Raji (cell line): ENCODE measurements around the gene STOML3.

Experiments used
- POLR2A ChIP-seq: IDR thresholded peaks from 2 replicates; pipeline ENCODE4 v1.6.1; 2011; ENCODE audit warnings: low read depth, low read length, control low read depth; ENCODE audit not compliant: insufficient read depth

STOML3 gene

DNA sequence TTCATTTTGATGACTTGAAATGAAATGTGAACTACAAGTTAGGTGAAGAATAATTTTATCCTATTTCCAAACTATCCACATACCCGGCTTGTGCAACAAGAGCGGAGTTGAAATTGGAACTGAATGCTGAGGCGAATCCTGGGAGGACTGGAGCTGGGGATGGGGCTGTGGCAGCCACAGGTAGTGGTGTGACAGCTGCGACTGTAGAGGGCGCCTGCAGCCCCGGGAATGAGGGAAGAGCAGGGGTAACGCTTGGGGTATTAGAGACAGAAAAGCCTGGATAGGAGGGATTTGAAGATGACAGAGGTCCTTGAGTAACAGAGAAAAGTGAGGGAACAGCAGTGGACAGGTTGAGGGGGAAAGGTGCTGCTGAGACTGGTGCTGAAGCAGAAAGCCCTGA, 22.0 kb upstream of the STOML3 start:
- no peak for TF ChIP-seq POLR2A

- no peak for TF ChIP-seq POLR2A
Measured at GRCh38 chr13:38998739-38999138, 8.1 kb upstream of the STOML3 start.

- no peak for TF ChIP-seq POLR2A
Measured at GRCh38 chr13:38993381-38993780, 2.8 kb upstream of the STOML3 start.

DNA sequence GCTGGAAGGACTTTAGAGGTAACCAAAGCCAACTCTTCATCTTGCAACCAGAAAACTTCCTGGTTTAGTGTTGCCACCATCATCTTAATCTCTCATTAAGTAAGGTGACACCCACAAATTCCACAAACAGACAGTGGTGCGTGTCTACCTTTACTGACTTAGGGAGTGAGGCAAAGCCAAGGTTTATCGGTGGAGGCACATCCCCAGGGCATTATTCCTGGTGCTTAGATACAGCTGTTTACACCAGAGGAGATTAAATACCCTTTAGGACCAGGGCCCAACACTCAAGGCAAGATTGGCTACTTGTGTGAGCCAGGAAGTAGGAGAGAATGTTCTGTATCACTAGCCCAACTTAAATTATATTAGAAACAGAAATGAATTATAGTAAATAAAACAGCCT, 9.5 kb downstream of the STOML3 start:
- no peak for TF ChIP-seq POLR2A

- TF ChIP-seq POLR2A: no peak
Measured at GRCh38 chr13:38980750-38981078, 9.9 kb downstream of the STOML3 start.

DNA sequence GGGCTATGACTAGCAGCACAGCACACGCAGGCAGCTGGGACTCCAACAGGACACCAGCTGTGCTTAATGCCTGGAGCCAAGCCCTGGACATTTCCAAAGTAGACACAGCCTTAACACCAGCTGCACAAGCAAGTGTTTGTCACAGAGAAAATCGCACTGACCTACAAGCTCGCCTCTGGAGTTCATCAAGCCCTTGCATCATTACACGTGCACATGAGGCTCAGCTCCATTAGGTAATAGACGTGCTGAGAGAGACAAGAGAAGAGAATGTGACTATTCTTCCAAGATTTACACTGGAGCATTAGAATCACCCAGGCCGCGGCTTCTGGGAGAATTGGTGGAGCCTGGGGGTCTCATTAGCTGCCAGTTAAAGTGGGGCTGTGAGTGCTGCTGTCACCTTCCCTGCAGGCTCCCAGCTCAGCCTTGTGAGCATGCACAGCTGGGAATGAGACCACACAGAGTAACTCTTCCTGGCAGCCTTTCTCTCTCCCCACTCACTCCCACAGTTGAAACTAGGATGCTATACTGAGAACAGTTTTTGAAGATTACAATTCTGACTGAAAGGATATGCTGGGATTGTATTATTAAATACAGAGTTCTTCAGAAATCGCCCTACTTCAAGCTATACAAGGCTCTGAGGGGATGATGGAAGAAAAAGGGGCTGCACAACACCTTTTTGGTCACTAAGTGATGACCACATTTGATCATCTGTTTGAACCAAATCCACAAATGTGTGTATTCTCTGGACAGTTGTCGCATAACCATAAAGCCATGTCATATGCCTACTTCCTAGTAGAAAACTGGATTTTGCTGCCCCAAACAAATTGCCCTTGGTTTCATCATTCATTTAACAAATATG, 10.5 kb downstream of the STOML3 start:
- no peak for TF ChIP-seq POLR2A

DNA sequence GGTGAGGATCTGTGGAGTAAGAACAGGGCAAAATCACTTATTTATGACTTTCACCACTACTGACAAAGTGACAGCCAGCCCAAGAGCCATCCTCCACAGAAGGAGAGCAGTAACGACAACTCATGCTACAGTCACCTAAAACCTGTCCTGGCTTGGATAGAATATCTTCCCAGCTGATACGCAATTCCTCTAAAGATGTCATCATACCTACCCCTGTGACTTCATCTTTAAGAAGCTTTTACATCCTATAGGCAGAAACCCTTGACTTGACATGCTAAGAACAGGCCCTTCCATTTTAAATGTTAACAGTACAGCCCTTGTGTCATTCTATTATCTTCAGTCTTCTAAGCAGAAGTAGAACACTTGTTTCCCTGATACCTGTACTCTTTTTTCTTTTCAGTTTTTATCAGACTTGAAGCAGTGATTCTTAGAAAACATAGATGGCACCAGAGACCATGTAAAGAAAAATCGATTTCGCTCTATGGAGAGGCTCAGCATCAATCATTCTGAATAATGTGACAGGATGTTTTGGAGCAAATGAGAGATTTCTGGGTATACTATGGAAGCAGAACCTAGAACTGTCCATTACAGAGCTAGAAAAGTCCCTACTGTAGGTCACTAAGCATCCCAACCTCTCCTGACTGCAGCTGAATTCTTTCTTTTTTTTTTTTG, 20.1 kb downstream of the STOML3 start:
- no peak for TF ChIP-seq POLR2A

DNA sequence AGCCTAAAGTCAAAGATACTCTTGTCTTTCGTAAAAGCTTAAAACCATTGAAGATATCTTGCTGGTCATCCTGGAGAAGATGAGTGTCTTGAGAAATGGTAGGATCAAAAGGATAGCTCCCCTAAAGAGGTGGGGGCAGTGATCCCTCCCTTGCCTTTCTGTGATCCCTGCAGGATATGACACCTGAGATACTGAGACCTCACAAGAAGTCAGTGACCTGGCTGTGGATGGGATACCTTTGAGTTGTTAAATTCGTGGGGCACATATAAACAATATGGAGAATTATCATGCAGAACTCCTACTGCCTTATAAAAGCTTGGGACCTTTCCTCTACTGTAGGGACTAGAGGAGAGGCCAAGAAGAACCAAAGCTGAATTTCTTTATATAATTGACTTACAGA, 21.4 kb downstream of the STOML3 start:
- TF ChIP-seq POLR2A: no peak

DNA sequence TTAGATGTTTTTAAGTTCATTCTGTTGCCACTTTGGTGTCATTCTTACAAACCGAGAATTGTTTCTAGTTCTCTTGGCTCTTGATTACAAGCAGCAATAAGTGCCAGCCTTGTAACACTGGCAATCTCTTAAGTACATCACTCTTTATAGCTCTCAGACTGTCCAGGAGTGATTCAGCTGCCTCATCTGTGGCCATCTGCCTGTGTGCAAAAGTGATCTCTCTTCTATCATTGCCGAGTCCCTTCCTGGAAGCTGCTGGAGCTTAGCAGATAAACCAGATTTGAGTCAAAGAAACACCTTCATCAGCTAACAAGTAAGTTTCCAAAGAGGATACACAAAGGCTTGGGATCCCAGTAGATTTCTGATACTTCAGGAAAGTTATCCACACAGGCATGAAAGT, 23.2 kb downstream of the STOML3 start:
- no peak for TF ChIP-seq POLR2A

DNA sequence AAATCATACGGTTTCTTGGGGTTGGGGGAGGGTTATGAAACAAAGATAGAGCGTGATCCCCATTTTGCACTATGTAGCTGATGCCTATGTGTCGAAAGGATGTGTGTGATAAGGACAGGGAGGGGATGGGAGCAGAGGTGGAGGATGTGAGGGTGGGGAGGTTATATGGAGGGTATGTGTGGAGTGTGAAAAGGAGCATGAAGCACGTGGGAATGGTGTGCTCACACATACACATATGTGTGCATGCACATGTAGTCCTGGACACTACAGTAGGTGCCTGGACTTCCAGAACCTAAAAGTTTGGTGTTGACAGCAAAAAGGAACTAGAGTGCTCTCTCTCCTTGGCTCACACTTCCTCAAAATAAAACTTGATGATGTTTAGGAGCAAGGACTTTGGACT, 25.4 kb downstream of the STOML3 start:
- TF ChIP-seq POLR2A: no peak

GRCh38 chr13:38960175-38960574, 30.5 kb downstream of the STOML3 start:
- no peak for TF ChIP-seq POLR2A

- no peak for TF ChIP-seq POLR2A
Measured at GRCh38 chr13:38957794-38958592, 32.6 kb downstream of the STOML3 start.

GRCh38 chr13:38954844-38955243, 35.8 kb downstream of the STOML3 start:
- no peak for TF ChIP-seq POLR2A

DNA sequence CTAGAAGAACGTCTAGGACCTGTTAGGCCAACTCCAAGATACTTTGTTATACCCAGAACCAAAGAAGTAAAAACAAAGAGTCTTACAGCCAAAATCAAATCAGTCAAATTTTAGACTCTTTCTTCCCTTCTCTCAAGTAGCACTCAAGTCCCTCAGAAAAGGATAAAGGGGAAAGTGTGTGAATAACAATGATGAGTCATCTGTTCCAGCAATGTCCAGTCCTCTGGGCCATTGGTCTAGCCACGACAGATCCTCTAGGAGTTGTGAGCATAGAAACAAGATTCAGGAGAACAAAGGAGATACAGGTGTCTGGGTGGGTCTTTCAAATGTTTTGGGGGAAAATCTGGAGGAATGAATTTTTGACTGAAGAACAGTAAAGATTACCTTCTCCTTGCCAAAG, 36.3 kb downstream of the STOML3 start:
- TF ChIP-seq POLR2A: no peak

DNA sequence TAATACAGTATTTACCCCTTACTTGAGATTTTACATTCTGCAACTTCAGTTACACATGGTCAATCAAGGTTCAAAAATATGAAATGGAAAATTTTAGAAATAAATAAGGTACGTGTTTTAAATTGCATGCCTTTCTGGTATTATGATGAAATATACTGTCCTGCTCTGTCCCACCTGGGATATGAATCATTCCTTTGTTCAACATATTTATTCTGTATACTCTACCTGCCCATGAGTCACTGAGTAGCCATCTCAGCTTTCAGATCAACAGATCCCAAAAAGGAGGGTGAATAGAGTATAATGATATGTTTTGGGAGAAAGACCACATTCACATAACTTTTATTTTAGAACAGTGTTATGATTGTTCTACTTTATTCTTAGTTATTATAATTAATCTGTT, 37.8 kb downstream of the STOML3 start:
- no peak for TF ChIP-seq POLR2A
